Stimulated activated naive CD8-positive, alpha-beta T cell treated with anti-CD3 and anti-CD28 coated beads, Interleukin-15, amount 100 ng/mL, for 72 hours (primary cell): ENCODE data around the gene LARGE1.
"Not testable (repeated sequence)": the region's sequence is repeated elsewhere in the genome, so short reads cannot be mapped to it uniquely, and the experiment has no call there.

Source experiments
- ATAC-seq: fragments of 150-1000 bp; cut with Tn5 transposase; 2 replicates; pipeline ENCODE4 v1.10.0; 2021; ENCODE audit warnings: mild to moderate bottlenecking, moderate library complexity
- DNase-seq, 2 donors: peaks; one replicate each; pipeline ENCODE4 v3.0.0; 2021 to 2022
- H3K27ac Mint-ChIP-seq, 2 donors: one replicate each; pipeline ENCODE4 v1.8.0; 2022; ENCODE audit warnings: mild to moderate bottlenecking in 2 of 2, mixed read lengths in 2 of 2, moderate library complexity in 2 of 2
- H3K27me3 Mint-ChIP-seq: one replicate; pipeline ENCODE4 v1.8.0; 2022; ENCODE audit warnings: mixed read lengths
- H3K4me1 Mint-ChIP-seq: one replicate; pipeline ENCODE4 v1.8.0; 2022; ENCODE audit warnings: mild to moderate bottlenecking, mixed read lengths
- H3K4me3 Mint-ChIP-seq, 2 donors: one replicate each; pipeline ENCODE4 v1.8.0; 2022; ENCODE audit warnings: mild to moderate bottlenecking in 2 of 2, mixed read lengths in 2 of 2, moderate library complexity in 1 of 2
- H3K9me3 Mint-ChIP-seq, 2 donors: one replicate each; pipeline ENCODE4 v1.8.0; 2022; ENCODE audit warnings: mixed read lengths in 2 of 2

Gene LARGE1

GRCh38 chr22:33575771-33576170, 344.5 kb downstream of the LARGE1 start:
- H3K4me3 Mint-ChIP-seq: no peak overlapping the region
- no peaks in the 10 kb centered on the region for H3K4me1 Mint-ChIP-seq

GRCh38 chr22:33575041-33575440, 345.2 kb downstream of the LARGE1 start:
- ATAC-seq: no peak
- Mint-ChIP-seq H3K27me3 (no peaks in the 10 kb centered on the region), H3K27ac (no peak overlapping the region), H3K4me1 (no peaks in the 10 kb centered on the region), H3K9me3 (no peaks in the 10 kb centered on the region), H3K4me3 (no peak overlapping the region)
- no peak for DNase-seq

More at GRCh38 chr22:33575771-33576170, 344.5 kb downstream of the LARGE1 start:
- Mint-ChIP-seq H3K9me3 (no peaks in the 10 kb centered on the region), H3K27me3 (no peaks in the 10 kb centered on the region), H3K27ac (no peak overlapping the region)
- no peak for DNase-seq
- no peak for ATAC-seq

DNA sequence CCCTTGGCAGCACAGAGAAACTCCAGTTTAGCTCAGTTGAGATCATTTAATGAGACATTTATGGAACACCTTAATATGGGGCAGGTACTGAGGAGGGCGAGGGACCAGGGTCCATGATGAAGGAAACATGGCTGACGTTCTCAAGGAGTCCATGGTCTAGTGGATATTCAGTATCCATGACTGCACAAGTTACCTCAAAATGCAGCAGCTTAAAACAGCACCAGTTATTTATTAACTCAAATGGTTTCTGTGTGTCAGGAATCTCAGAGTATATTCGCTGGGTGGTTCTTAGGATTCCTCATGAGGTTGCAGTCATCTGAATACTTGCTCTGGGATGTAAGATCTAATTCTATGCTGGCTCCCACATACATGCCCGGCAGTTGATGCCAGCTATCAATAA, 346.8 kb downstream of the LARGE1 start:
- DNase-seq (no peak), ATAC-seq (no peak)
- H3K27ac Mint-ChIP-seq: no peak overlapping the region
- peaks cover 11% of the 10 kb centered on the region for H3K4me1 Mint-ChIP-seq
- H3K9me3 Mint-ChIP-seq: no peaks in the 10 kb centered on the region
- H3K4me3 Mint-ChIP-seq: no peak overlapping the region
- H3K27me3 Mint-ChIP-seq: no peaks in the 10 kb centered on the region

DNA sequence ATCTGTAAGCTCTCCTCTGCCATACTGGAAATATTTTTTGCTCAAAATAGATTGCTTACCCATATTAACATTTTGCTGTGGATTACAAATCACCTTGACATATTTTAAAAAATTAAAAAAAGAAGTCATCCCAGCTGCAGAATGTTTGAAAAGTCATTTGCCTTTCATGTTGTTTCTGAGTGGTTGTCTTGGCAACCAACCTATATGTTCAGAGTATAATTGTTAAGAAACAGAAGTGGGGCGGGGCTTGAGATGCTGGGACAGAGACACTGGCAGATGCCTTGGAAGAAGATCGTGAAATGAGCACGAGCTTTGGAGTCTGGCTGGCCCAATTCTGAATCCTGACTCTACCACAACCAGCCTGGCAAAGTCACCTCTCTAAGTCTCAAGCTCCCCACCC, 348.2 kb downstream of the LARGE1 start:
- DNase-seq (no peak), ATAC-seq (no peak)
- Mint-ChIP-seq H3K27me3 (no peaks in the 10 kb centered on the region), H3K4me1 (peaks cover 21% of the 10 kb centered on the region), H3K4me3 (no peak overlapping the region), H3K9me3 (peaks cover 0 to 7% of the 10 kb centered on the region in 2 donors), H3K27ac (no peak overlapping the region)

DNA sequence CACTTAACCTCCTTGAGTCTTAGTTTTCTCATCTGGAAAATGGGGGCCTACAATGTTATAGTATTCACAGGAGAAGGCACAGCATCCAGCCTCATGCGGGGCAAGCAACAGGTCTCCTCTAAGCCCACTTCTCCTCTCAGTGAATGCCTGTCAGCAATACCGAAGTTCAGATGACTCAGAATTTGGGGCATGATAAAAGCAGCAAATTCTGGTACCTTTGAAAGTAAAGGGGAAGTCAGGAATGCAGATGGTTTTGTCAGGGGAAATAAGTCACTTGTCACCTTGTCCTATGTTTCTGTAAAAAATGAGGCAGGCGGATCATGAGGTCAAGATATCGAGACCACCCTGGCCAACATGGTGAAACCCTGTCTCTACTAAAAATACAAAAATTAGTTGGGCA, 350.2 kb downstream of the LARGE1 start:
- no peak for DNase-seq
- Mint-ChIP-seq H3K27ac (no peak overlapping the region), H3K9me3 (peaks cover 0 to 7% of the 10 kb centered on the region in 2 donors), H3K4me3 (no peak overlapping the region), H3K27me3 (no peaks in the 10 kb centered on the region), H3K4me1 (peaks cover 40% of the 10 kb centered on the region)
- ATAC-seq: no peak

- Mint-ChIP-seq H3K9me3 (peaks cover 0 to 7% of the 10 kb centered on the region in 2 donors), H3K27me3 (no peaks in the 10 kb centered on the region), H3K27ac (peak overlapping the region in 1 of 2 donors; percentile 77), H3K4me1 (peaks cover 40% of the 10 kb centered on the region), H3K4me3 (no peak overlapping the region)
- no peak for ATAC-seq
- no peak for DNase-seq
Observed at GRCh38 chr22:33569559-33569958, 350.7 kb downstream of the LARGE1 start.

- no peak for DNase-seq
- H3K27ac Mint-ChIP-seq: peak overlapping the region in 1 of 2 donors; percentile 77
- peaks cover 40% of the 10 kb centered on the region for H3K4me1 Mint-ChIP-seq
- H3K4me3 Mint-ChIP-seq: no peak overlapping the region
- H3K9me3 Mint-ChIP-seq: peaks cover 0 to 7% of the 10 kb centered on the region in 2 donors
- H3K27me3 Mint-ChIP-seq: no peaks in the 10 kb centered on the region
- ATAC-seq: no peak
Observed at GRCh38 chr22:33569018-33569417, 351.3 kb downstream of the LARGE1 start.

GRCh38 chr22:33566495-33566894, 353.8 kb downstream of the LARGE1 start:
- ATAC-seq, H3K27me3 Mint-ChIP-seq, DNase-seq, H3K4me3 Mint-ChIP-seq, H3K27ac Mint-ChIP-seq: not testable (repeated sequence)
- peaks cover 4 to 14% of the 10 kb centered on the region in 2 donors for H3K9me3 Mint-ChIP-seq
- H3K4me1 Mint-ChIP-seq: peaks cover 40% of the 10 kb centered on the region

- Mint-ChIP-seq H3K27ac (peak overlapping the region in 1 of 2 donors; percentile 27), H3K27me3 (no peaks in the 10 kb centered on the region), H3K4me1 (peaks cover 40% of the 10 kb centered on the region), H3K4me3 (no peak overlapping the region), H3K9me3 (peaks cover 4 to 14% of the 10 kb centered on the region in 2 donors)
- ATAC-seq: peak; percentile 86
- DNase-seq: peak in 1 of 2 donors; percentile 30
Observed at GRCh38 chr22:33565580-33565995, 354.7 kb downstream of the LARGE1 start.

DNA sequence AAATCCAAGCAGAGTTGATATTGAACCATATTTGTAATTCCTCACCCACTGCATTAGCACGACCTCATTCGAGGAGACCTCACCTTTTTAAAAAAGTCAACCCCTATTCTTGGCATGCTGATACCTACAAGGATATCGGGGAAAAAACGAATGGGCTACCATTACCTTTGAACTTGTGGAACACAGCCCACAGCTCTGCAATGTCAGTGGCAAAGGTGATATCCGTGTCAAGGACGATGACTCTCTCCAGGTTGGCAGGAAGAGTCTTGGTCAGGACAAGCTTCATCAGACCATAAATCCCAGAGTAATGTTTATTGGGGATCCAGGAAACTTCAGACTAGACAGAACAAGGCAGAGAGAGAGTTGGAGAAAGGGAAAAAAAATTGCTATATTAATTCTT, 355.6 kb downstream of the LARGE1 start:
- H3K4me3 Mint-ChIP-seq: no peak overlapping the region
- H3K9me3 Mint-ChIP-seq: peaks cover 4 to 14% of the 10 kb centered on the region in 2 donors
- H3K4me1 Mint-ChIP-seq: peaks cover 38% of the 10 kb centered on the region
- DNase-seq (no peak), ATAC-seq (no peak)
- H3K27ac Mint-ChIP-seq: no peak overlapping the region
- H3K27me3 Mint-ChIP-seq: no peaks in the 10 kb centered on the region

DNA sequence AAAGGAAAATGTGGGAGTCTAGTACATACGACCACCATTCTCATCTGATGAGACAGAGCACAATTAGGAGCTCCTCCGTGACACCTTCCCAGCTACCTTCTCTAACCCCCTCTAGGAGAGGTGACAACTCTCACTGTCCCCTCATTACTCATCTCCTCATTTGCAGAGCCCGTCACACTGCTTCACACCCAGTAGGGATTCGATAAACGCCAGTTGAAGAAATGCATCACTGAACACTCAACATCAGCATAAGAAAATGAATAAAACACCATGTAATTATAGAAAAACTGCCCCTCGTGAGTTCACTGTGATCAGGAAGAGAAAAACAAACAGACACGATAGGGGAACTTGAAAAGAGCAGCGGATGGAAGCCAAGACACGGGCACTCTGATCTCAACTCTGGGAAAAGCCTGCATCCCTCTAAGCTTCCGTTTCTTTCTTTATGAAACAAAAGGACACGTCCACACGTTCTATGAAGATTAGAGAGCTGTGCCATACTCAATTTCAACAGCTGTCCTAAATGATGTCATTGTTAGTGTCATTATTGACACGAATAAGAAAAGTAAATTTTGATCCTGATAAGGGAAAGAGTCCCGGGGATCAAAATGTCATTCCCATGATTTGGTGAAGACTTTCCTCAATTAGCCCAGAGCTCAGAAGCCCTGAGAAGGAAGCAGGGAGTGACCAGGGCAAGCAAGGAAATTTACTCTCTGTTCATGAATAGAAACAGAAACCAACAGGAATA, 356.9 kb downstream of the LARGE1 start:
- Mint-ChIP-seq H3K4me3 (no peak overlapping the region), H3K27ac (peak overlapping the region in 1 of 2 donors; percentile 11), H3K9me3 (peaks cover 4 to 14% of the 10 kb centered on the region in 2 donors), H3K4me1 (peaks cover 29% of the 10 kb centered on the region), H3K27me3 (no peaks in the 10 kb centered on the region)
- ATAC-seq (no peak), DNase-seq (no peak)

DNA sequence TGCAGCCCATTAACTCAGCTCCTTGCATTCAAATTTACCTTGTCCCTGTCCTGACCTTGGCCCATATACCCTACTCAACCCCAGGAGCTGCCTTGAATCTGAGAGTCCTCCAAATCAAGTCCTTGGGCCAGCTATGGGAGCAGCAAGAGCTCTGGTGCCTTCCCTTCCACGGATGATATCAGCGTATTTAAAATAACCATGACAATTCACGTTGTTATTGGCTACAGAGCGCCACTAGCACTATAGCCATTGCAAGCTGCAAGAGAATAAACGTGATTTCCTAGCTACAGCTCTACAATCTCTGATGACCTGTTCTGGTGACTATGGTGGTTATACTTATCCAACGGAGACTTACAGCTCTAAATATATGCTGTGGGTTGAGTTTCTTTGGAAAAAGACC, 357.8 kb downstream of the LARGE1 start:
- Mint-ChIP-seq H3K9me3 (peaks cover 4 to 9% of the 10 kb centered on the region in 2 donors), H3K27me3 (no peaks in the 10 kb centered on the region), H3K4me1 (peaks cover 20% of the 10 kb centered on the region), H3K4me3 (no peak overlapping the region), H3K27ac (no peak overlapping the region)
- ATAC-seq (no peak), DNase-seq (no peak)

- Mint-ChIP-seq H3K4me1 (peaks cover 11% of the 10 kb centered on the region), H3K4me3 (no peak overlapping the region), H3K27ac (no peak overlapping the region), H3K9me3 (peaks cover 7 to 9% of the 10 kb centered on the region in 2 donors), H3K27me3 (no peaks in the 10 kb centered on the region)
- ATAC-seq: no peak
- no peak for DNase-seq
Observed at GRCh38 chr22:33561149-33561807, 359.0 kb downstream of the LARGE1 start.

GRCh38 chr22:33557836-33558235, 362.4 kb downstream of the LARGE1 start:
- DNase-seq (no peak), ATAC-seq (no peak)
- Mint-ChIP-seq H3K4me3 (no peak overlapping the region), H3K9me3 (peaks cover 0 to 4% of the 10 kb centered on the region in 2 donors), H3K27me3 (no peaks in the 10 kb centered on the region), H3K27ac (no peak overlapping the region), H3K4me1 (no peaks in the 10 kb centered on the region)

DNA sequence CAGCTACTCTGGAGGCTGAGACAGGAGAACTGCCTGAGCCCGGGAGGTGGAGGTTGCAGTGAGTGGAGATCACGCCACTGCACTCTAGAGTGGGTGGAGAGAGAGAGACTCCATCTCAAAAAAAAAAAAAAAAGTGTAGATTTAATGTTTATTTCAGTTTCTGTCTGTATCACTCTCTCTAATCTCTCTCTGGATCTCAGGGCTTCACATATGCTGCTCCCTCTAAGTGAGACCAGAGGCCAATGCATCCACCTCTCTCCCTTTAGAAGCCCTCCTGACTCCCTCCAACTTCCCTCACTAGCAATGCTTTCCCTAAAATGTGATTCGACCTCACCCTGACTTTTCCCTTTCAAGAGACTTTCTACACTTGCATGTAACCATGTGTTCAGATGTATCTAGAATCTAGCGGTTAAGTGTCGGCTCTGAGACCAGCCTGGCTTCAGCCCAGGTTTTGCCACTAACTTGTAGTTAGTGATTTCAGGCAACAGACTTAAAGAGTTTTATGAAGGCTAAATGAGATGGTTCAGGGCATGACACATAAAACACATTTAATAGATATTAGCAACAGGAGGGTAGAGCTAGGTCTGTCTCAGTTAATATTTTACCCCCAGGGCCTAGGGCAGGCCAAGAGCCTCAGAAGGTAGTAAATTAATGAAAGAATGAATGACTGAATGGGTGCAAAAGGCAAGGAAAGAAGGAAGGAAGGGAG, 364.3 kb downstream of the LARGE1 start:
- no peaks in the 10 kb centered on the region for H3K27me3 Mint-ChIP-seq
- no peak overlapping the region for H3K27ac Mint-ChIP-seq
- no peaks in the 10 kb centered on the region for H3K4me1 Mint-ChIP-seq
- no peak for ATAC-seq
- no peak for DNase-seq
- no peak overlapping the region for H3K4me3 Mint-ChIP-seq
- H3K9me3 Mint-ChIP-seq: peaks cover under 1 to 4% of the 10 kb centered on the region in 2 donors

GRCh38 chr22:33553493-33553892, 366.8 kb downstream of the LARGE1 start:
- DNase-seq (no peak), ATAC-seq (no peak)
- Mint-ChIP-seq H3K4me3 (no peak overlapping the region), H3K4me1 (no peaks in the 10 kb centered on the region), H3K27ac (no peak overlapping the region), H3K27me3 (no peaks in the 10 kb centered on the region), H3K9me3 (peaks cover 4 to 11% of the 10 kb centered on the region in 2 donors)
